ENCODE data around the gene NCOA4. TPM values are rescaled to one million over a fixed set of nuclear protein-coding genes. Genes with fewer than 3 reads are reported as not detected.
A peak's percentile ranks its signal among the peaks of the same experiment; 100 is the strongest.

NCOA4 gene
- total RNA-seq, 1 experiment from 2014 or later: 108 TPM

DNA sequence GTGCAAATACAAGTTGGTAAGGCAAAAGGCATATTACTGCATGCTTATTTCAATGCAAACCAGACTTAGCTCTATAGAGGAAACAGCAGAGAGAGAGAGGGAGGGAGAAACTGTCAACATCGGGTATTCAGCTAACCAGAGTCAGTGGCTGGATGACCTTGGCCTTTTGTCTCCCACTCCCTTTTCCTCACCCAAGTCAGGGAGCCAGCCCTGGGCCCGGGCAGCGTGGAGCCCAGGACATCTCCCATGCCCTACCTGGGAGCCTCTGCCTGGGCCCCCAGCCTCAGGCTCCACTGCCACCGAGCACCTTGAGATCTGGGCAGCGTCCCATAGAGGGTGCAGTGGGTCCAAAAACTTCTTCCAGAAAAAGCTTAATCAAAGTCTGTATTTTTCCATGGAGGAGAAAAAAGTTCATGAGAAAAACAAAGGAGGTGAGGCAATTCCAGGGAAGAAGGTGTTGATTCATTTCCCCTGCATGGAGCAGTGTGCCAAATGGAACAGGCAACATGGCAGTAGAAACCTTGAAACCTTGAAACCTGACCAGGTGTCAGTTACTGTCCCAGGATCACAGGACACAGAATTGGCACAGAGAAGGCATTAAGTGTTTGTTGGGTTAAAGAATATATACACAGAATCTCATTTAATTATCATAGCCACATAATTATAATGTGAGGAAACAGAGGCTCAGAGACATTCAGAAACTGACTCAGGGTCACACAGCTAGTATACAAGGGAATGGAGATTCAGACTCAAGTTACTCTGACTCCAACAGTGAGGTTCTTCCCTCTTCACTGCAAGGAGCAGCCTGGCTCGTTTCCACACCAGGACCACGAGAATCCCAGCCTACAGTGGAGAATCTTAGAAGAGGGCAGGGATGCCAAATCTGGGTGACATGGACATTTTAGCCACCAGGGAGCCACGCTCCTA, 5.8 kb upstream of the NCOA4 start:
- Histone ChIP-seq H3K4me3 (ENCODE audit: insufficient read depth, low read depth, low read length) (no peak overlapping the region), H3K36me3 (replicated peaks; ENCODE audit: control insufficient read depth, insufficient read depth, low read length) (no peaks in the 10 kb centered on the region), H3K27me3 (ENCODE audit: control insufficient read depth, insufficient read depth, low read length) (no peaks in the 10 kb centered on the region)
- peak; percentile 64 for DNase-seq

DNA sequence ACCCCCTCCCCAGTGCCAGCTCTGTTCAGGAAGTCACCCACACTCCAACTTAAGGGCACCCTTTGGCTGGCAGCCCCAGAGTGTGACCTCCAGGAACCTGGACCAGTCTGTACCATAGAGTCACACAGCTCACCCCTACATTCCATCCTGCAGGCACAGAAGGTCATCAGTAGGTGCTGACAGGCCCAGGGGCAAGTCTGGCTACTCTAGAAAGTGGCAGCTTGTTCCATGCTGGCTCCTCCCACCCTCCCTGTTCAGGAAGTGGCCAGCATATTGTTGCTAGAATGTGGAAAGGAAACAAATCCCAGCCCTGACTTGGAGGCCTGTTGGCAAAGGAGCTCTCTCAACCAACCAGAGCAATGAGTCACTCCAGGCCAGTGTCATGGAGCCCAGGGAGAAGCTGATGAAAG, 3.2 kb upstream of the NCOA4 start:
- DNase-seq: no peak
- Histone ChIP-seq H3K4me3 (ENCODE audit: insufficient read depth, low read depth, low read length) (no peak overlapping the region), H3K27me3 (ENCODE audit: control insufficient read depth, insufficient read depth, low read length) (no peaks in the 10 kb centered on the region), H3K36me3 (replicated peaks; ENCODE audit: control insufficient read depth, insufficient read depth, low read length) (no peaks in the 10 kb centered on the region)

DNA sequence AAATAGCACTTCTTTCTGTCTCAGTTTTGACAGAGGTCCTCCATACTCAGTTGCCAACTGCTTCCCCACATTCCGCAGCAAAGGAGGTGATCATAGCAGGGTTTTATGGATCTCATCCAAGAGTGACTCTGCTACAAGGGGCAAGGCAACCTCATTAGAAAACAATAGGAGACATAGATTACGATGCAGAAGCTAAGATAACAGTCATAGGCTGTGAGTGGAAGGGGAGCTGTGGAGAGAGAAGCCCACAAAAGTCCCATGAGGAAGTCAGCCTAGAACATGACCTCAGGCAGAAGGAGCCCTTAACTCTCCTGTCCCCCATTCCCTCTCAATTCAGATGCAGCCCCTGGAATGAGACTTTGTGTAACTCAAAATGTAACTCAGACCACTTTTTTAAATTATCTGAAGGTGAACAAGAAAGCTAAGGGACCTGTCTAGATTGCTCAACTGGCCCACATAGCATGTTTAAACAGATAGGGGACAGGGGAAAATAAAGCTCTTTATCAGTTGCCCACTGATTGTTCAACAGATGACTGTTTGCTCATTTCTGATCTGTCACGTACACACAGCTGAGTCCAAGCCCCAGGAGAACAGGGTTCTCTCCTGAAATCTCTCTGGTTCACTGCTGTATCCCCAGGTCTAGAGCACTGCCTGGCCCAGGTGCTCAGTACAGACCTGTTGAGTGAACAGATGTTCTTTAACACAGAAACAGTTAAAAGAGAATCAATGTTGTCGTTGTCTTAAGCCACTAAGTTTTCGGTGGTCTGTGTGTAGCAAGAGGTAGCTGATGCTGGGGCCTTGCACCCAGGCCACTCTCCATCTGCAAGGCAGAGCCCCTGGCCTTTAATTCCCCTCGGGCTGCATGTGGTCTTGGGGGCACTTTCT, 1.5 kb upstream of the NCOA4 start:
- no peak for DNase-seq
- H3K36me3 ChIP-seq (replicated peaks; ENCODE audit: control insufficient read depth, insufficient read depth, low read length): no peaks in the 10 kb centered on the region

DNA sequence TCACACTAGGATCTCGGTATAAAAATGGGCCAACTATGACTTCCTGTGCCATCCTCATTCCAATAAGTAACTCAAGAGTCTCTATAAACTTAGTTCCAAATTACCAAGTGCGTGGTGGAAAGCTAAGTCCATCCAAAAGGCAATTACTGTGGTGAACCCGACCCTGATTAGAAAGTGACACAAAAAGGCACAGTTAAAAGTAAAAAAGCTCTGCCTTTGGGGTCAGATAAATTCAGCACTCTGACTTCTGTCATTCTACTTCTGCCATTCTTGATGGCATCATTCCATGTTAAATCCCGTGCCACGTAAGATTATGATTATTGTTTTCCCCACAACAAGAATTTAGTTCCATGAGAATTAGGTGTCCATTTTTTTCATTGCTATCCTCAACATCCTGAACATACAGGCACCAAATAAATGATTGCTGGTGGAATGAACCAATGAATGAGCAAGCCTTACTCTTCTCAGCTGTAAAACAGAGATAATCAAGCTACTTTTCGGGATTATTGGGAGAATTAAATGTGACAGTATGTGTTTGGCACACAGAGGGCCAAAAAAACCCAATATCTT, 877 bp downstream of the NCOA4 start:
- no peak for DNase-seq

More for the DNA sequence above, 1.5 kb upstream of the NCOA4 start:
- H3K27me3 ChIP-seq (ENCODE audit: control insufficient read depth, insufficient read depth, low read length): no peaks in the 10 kb centered on the region
- H3K4me3 ChIP-seq (ENCODE audit: insufficient read depth, low read depth, low read length): no peak overlapping the region

DNA sequence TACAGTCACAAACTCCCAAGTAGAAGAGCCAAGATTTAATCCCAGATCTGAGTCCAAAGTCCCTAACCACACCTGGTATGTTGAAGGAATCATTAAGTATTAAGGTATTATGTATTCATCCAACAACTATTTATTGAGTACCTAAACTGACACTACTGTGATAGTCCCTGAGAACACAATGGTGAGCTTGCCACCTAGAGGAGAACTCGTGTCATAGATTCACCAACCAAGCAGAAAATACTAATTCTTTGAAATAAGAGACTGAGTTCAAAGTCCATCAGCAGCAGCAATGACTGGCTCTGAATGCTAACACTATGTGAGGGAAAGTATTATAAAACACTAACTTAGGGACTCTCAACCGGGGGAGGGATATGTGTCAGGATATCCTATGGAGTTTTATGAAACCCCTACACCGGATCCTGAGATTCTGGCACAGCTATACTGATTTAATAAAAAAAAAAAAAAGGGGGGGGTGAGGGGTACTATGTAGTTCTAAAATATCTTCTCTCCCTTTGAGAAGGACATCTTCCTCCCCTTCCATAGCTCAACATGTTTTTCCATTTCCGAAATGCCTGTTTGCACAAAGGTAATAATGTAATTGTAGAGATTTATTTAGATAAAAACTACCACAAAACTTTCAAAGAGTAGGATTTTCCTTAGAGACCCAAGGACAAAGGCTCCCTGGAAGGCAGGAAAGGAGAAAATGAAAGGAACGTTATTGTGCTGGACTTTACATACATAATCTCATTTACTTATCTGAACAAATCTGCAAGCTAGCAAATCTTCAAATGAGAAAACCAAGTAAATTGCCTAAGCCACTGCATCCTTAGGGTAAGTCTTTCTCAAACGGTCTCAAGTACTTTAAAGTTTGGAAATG, 1.6 kb downstream of the NCOA4 start:
- Histone ChIP-seq H3K36me3 (replicated peaks; ENCODE audit: control insufficient read depth, insufficient read depth, low read length) (no peaks in the 10 kb centered on the region), H3K4me3 (ENCODE audit: insufficient read depth, low read depth, low read length) (peak overlapping the region; percentile 4; the same call in 1 of the 2 replicates), H3K27me3 (ENCODE audit: control insufficient read depth, insufficient read depth, low read length) (no peaks in the 10 kb centered on the region)
- DNase-seq: peak; percentile 57

More for the DNA sequence above, 877 bp downstream of the NCOA4 start:
- H3K36me3 ChIP-seq (replicated peaks; ENCODE audit: control insufficient read depth, insufficient read depth, low read length): no peaks in the 10 kb centered on the region
- H3K4me3 ChIP-seq (ENCODE audit: insufficient read depth, low read depth, low read length): peak overlapping the region; percentile 95
- H3K27me3 ChIP-seq (ENCODE audit: control insufficient read depth, insufficient read depth, low read length): no peaks in the 10 kb centered on the region

DNA sequence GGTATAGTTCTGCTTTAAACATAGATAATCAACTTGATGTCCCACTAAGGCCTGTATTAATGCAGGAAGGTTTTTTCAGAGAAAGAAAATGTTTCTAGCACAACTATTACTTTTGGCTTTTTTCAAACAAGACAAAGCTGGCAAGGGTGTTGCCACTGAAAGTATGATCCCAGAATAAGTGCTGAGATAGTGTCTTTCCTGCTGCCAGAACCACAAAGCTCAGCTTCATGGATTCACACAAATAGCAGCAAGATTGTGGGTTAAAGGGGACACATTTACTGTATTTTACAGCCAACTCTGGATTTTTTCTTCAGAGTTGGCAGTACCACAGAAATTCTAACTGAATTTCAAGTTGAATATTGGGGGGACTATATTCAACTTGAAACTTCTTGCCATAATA, 4.3 kb downstream of the NCOA4 start:
- Histone ChIP-seq H3K36me3 (replicated peaks; ENCODE audit: control insufficient read depth, insufficient read depth, low read length) (no peaks in the 10 kb centered on the region), H3K27me3 (ENCODE audit: control insufficient read depth, insufficient read depth, low read length) (no peaks in the 10 kb centered on the region), H3K4me3 (ENCODE audit: insufficient read depth, low read depth, low read length) (no peak overlapping the region)
- DNase-seq: no peak

DNA sequence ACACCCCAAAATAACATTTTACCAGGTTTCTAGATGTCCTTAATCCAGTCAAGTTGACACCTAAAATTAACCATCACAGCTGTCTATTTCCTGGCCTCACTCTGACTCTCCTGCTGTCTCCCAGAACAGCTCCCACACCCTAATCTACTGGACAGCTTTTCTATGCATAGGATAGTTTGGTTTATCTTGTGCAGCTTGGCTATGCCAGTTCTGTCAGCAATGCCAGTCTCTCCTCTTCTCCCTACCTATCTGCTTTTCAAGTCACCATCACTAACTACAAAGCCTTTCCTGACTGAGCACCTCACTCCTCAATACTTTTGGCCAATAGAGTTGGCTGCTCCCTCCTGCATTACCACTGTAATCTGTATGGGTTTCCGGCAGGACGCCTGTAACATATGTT, 5.0 kb downstream of the NCOA4 start:
- Histone ChIP-seq H3K27me3 (ENCODE audit: control insufficient read depth, insufficient read depth, low read length) (no peaks in the 10 kb centered on the region), H3K4me3 (ENCODE audit: insufficient read depth, low read depth, low read length) (no peak overlapping the region), H3K36me3 (replicated peaks; ENCODE audit: control insufficient read depth, insufficient read depth, low read length) (no peaks in the 10 kb centered on the region)
- no peak for DNase-seq

DNA sequence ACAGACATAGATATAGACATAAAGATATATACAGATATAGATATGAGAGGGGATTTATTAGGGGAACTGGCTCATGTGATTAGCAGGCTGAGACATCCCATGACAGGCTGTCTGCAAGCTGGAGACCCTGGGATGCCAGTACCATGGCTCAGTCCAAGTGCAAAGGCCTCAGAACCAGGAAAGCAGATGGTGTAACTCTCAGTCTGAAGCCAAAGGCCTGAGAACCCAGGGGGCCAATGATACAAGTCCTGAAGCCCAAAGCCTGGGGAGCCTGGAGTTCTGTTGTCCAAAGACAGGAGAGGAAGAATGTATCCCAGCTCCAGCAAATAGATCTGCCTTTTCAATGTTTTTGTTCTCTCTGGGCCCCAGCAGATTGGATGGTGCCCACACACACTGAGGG, 5.5 kb downstream of the NCOA4 start:
- no peak for DNase-seq
- Histone ChIP-seq H3K4me3 (ENCODE audit: insufficient read depth, low read depth, low read length) (no peak overlapping the region), H3K27me3 (ENCODE audit: control insufficient read depth, insufficient read depth, low read length) (no peaks in the 10 kb centered on the region)

DNA sequence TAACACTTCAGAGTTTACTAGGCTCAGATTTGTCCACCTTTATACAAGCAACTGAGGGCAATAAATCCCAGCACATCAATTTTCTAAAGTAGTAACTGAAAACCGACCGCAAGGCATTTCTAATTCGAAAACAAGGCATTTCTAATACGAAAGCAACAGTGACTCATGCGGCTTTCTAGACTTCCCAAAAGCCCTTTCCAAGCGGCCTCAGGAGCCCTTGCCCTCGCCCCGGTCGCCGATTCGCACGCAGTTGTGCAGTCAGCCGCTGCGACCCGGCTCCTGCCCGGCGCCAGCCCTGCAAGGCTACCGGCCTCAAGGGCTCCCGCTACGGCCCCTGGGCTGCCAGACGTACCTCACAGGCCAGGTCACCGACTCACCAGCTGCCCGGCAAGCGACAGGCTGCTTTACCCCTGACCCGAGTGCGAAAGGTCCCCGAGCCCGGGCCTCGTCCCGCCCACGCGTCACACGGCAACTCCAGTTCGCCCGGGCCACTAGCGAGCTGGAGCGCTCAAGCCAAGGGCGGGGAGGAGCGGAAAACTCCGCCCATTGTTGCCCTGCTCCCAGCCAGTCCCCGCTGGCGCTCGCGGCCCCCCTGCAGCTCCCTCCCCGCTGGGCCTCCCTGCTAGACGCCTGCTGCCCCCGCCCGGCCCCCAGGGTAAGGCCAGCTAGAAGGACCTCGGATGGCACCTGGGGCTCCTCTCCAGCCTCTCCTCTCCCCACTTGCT, 7.3 kb downstream of the NCOA4 start:
- H3K4me3 ChIP-seq (ENCODE audit: insufficient read depth, low read depth, low read length): peak overlapping the region; percentile 89
- H3K36me3 ChIP-seq (replicated peaks; ENCODE audit: control insufficient read depth, insufficient read depth, low read length): no peaks in the 10 kb centered on the region
- H3K27me3 ChIP-seq (ENCODE audit: control insufficient read depth, insufficient read depth, low read length): no peaks in the 10 kb centered on the region
- peak; percentile 92 for DNase-seq

More for the DNA sequence above, 5.5 kb downstream of the NCOA4 start:
- no peaks in the 10 kb centered on the region for H3K36me3 ChIP-seq (replicated peaks; ENCODE audit: control insufficient read depth, insufficient read depth, low read length)

DNA sequence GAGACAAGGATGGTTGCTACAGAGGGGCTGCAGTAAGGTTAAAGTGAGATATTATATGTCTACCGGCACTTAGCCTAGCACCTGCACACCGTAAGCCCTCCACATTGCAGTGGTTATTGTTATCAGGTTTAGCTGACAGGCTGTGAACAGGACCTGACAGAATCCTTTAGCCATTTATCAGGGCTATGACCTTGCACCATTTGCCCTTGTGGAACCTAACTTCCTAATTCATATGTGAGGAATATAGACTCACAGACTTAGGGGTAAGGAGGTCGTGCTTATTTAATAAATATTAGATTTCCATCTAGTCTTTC, 10.1 kb downstream of the NCOA4 start:
- peaks cover 2% of the 10 kb centered on the region; the same call in 1 of the 2 replicates for H3K36me3 ChIP-seq (replicated peaks; ENCODE audit: control insufficient read depth, insufficient read depth, low read length)

DNA sequence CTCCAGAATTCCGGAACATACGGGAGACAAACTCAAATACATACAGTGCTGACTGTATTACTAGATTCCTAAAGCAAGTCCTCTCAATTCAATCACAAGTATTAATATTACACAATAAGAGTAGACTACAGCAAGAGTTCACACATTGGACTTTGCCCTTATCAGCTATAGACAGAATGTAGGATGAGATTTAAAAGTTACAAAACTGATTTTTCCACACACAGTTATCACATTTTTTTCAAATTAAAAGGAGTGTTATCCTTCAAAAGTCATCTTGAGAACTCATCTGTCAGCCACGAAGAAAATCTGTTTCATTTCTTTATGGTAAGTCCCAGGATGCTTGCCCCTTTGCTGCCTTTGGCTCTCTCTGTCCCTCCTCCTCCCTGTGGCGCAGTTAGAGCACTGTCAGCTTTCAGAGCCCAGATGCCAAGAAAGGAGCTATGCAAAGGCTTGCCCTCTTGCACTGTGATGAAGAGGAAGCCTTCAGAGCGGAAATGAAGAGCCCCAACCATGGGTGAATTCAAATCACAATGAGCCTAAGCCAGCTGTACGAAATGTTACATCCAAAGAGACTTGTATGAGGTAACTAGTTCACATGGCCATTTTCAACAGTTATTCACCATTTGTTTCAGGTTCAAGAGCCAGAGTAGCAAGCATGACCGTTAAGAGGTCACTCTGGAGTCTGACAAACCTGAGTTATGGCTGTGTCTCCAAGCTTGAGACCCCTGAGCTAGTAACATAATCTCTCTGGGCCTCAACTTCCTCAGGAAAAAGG, 10.7 kb downstream of the NCOA4 start:
- Histone ChIP-seq H3K36me3 (replicated peaks; ENCODE audit: control insufficient read depth, insufficient read depth, low read length) (peaks cover 4% of the 10 kb centered on the region), H3K27me3 (ENCODE audit: control insufficient read depth, insufficient read depth, low read length) (no peaks in the 10 kb centered on the region), H3K4me3 (ENCODE audit: insufficient read depth, low read depth, low read length) (no peak overlapping the region)
- DNase-seq: no peak

More for the DNA sequence above, 10.1 kb downstream of the NCOA4 start:
- Histone ChIP-seq H3K27me3 (ENCODE audit: control insufficient read depth, insufficient read depth, low read length) (no peaks in the 10 kb centered on the region), H3K4me3 (ENCODE audit: insufficient read depth, low read depth, low read length) (no peak overlapping the region)
- DNase-seq: no peak

DNA sequence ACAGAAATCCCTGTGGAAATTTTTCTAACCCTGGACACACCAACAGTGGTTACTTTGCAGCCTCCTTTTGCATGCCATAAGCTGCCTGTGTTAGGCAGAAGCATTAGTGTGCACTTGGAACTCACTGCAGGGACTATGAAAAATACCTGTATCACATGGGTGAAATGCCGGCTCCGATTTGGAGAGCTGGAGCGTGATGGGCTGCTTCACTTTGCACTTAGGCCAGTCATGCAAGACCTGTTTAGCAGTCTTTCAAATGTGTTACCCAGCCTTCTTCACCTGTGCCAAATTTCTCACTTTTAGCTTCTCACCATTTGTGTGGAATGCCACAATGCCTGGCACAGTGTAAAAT, 11.3 kb downstream of the NCOA4 start:
- no peak overlapping the region for H3K4me3 ChIP-seq (ENCODE audit: insufficient read depth, low read depth, low read length)
- peaks cover 7% of the 10 kb centered on the region for H3K36me3 ChIP-seq (replicated peaks; ENCODE audit: control insufficient read depth, insufficient read depth, low read length)
- no peaks in the 10 kb centered on the region for H3K27me3 ChIP-seq (ENCODE audit: control insufficient read depth, insufficient read depth, low read length)
- no peak for DNase-seq

All from H7 (cell line).